ENCODE results near the gene FMNL1.

- no peak for TF ChIP-seq POLR2A (IDR thresholded peaks at IDR 0.05)
- no peak for TF ChIP-seq CTCF (IDR thresholded peaks at IDR 0.05)
Observed at GRCh38 chr17:45233423-45233924, 11.8 kb downstream of the FMNL1 start.

Measured in adrenal gland (tissue), 5 donors.